Nephron (organoid): ENCODE measurements around the gene PZP.
"Not testable (repeated sequence)": the region's sequence is repeated elsewhere in the genome, so short reads cannot be mapped to it uniquely, and the experiment has no call there.

Source experiments
- H3K27ac Mint-ChIP-seq, 3 experiments: 2 replicates each; pipeline ENCODE4 v1.8.0; 2020; ENCODE audit warnings: mixed read lengths in 3 of 3, mild to moderate bottlenecking in 2 of 3, moderate library complexity in 1 of 3
- H3K27me3 Mint-ChIP-seq: 2 replicates; pipeline ENCODE4 v1.8.0; 2021; ENCODE audit warnings: low read depth, mild to moderate bottlenecking, moderate library complexity, mixed read lengths
- H3K36me3 Mint-ChIP-seq: 2 replicates; pipeline ENCODE4 v1.8.0; 2020; ENCODE audit warnings: low read depth, mixed read lengths
- H3K4me1 Mint-ChIP-seq: 2 replicates; pipeline ENCODE4 v1.8.0; 2020; ENCODE audit warnings: mixed read lengths
- H3K4me3 Mint-ChIP-seq, 3 experiments: 2 replicates each; pipeline ENCODE4 v1.8.0; 2020; ENCODE audit warnings: mild to moderate bottlenecking in 3 of 3, mixed read lengths in 3 of 3, moderate library complexity in 2 of 3
- H3K9me3 Mint-ChIP-seq: 2 replicates; pipeline ENCODE4 v1.8.0; 2020; ENCODE audit warnings: mixed read lengths
- TF ChIP-seq, protein P1 (sequence below), 3 experiments: fragments of 200-600 bp; sonication (generic); IDR thresholded peaks; one replicate each; pipeline ENCODE4 v1.5.0; 2021; ENCODE audit warnings: antibody characterized with exemption in 3 of 3; ENCODE audit not compliant: unreplicated experiment in 3 of 3

Gene PZP

DNA sequence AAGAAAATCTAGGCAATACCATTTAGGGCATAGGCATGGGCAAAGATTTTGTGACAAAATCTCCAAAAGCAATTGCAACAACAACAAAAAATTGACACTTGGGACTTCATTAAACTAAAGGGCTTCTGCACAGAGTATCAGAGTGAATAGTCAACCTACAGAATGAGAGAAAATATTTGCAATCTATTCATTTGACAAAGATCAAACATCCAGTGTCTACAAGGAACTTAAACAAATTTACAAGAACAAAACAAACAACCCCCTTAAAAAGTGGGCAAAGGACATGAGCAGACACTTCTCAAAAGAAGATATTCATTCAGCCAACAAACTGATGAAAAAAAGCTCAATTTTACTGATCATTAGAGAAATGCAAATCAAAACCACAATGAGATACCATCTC lies 44.1 kb upstream of the PZP start:
- H3K27ac Mint-ChIP-seq = no peak overlapping the region
- H3K27me3 Mint-ChIP-seq = no peaks in the 10 kb centered on the region
- H3K4me3 Mint-ChIP-seq = no peak overlapping the region
- H3K9me3 Mint-ChIP-seq = no peaks in the 10 kb centered on the region
- TF ChIP-seq, protein P1, sequence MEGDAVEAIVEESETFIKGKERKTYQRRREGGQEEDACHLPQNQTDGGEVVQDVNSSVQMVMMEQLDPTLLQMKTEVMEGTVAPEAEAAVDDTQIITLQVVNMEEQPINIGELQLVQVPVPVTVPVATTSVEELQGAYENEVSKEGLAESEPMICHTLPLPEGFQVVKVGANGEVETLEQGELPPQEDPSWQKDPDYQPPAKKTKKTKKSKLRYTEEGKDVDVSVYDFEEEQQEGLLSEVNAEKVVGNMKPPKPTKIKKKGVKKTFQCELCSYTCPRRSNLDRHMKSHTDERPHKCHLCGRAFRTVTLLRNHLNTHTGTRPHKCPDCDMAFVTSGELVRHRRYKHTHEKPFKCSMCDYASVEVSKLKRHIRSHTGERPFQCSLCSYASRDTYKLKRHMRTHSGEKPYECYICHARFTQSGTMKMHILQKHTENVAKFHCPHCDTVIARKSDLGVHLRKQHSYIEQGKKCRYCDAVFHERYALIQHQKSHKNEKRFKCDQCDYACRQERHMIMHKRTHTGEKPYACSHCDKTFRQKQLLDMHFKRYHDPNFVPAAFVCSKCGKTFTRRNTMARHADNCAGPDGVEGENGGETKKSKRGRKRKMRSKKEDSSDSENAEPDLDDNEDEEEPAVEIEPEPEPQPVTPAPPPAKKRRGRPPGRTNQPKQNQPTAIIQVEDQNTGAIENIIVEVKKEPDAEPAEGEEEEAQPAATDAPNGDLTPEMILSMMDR (IDR thresholded peaks at IDR 0.05; ENCODE audit: unreplicated experiment in 3 of 3) = no peak
- no peaks in the 10 kb centered on the region for H3K36me3 Mint-ChIP-seq
- H3K4me1 Mint-ChIP-seq = no peaks in the 10 kb centered on the region

DNA sequence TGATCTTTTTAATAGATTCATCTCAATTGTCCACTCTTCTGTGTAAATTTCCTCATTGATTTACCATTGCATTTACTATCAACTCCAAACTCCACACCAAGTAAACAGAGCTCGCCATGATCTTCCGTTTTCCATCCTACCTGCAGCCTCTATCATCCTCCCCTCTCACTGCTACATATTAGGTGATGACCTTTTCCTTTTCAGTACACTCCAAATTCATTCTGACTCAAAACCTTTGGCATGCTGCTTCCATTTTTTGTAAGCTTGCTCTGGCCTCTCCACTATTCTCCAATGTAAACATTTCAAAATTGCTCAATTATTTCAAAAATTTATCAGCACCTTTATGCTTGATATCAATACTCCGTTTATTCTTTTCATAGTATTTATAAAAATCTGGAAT lies 40.2 kb upstream of the PZP start:
- H3K4me1 Mint-ChIP-seq = no peaks in the 10 kb centered on the region
- H3K27ac Mint-ChIP-seq = no peak overlapping the region
- TF ChIP-seq, protein P1 (IDR thresholded peaks at IDR 0.05; ENCODE audit: unreplicated experiment in 3 of 3) = no peak
- no peaks in the 10 kb centered on the region for H3K27me3 Mint-ChIP-seq
- H3K9me3 Mint-ChIP-seq = no peaks in the 10 kb centered on the region
- H3K4me3 Mint-ChIP-seq = no peak overlapping the region
- H3K36me3 Mint-ChIP-seq = no peaks in the 10 kb centered on the region

DNA sequence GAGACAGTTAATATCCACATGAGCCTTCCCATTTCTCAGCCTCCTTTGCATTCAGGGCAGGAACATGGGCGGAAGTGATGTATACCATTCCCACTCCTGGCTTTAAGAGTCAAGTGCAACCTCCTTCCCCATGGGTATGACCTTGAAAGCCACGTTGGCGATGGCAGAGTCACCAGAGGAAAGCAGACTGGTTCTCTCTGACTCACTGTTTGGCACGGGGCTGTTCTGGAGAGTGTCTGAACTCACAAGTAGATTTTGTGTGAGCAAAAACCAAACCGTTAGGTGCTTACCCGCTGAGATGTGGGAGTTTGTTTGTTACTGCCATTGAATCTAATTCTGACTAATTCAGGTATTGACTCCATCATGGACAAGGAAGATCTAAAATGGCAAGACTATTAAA lies 36.7 kb upstream of the PZP start:
- no peak overlapping the region for H3K27ac Mint-ChIP-seq
- no peaks in the 10 kb centered on the region for H3K27me3 Mint-ChIP-seq
- no peaks in the 10 kb centered on the region for H3K4me1 Mint-ChIP-seq
- H3K9me3 Mint-ChIP-seq = no peaks in the 10 kb centered on the region
- no peak overlapping the region for H3K4me3 Mint-ChIP-seq
- TF ChIP-seq, protein P1 (IDR thresholded peaks at IDR 0.05; ENCODE audit: unreplicated experiment in 3 of 3) = no peak
- H3K36me3 Mint-ChIP-seq = no peaks in the 10 kb centered on the region

DNA sequence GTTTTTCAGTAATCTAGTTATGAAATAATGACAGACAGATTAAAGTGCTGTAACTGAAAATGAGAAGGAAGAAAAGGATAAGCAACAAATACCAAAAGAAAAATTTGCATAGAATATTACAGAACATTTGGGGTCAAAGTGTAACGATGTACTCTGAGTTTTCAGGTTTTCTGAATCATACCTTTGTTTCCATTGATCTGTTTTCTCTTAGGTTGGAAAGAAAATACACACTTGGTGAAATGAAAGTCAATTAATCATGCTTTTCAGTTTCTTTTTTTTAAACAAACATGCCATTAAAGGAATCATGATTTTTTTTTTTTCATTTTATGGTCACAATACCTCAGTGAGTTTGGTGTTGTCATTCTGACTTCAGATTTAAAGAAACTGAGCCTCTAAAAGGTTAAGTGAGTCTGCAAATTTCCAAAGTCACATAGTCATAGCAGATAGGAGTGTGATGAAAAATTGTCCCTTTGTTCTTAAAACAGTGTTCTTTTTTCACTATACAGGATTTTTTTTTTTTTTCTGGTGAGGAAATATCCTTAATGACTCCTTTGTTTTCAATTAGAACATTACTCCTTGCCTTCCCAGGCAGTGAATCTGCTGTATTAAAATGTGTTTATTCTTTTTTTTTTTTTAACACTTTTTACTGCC lies 35.9 kb upstream of the PZP start:
- H3K36me3 Mint-ChIP-seq = no peaks in the 10 kb centered on the region
- no peaks in the 10 kb centered on the region for H3K27me3 Mint-ChIP-seq
- TF ChIP-seq, protein P1 (IDR thresholded peaks at IDR 0.05; ENCODE audit: unreplicated experiment in 3 of 3) = no peak
- H3K27ac Mint-ChIP-seq = no peak overlapping the region
- no peaks in the 10 kb centered on the region for H3K4me1 Mint-ChIP-seq
- no peak overlapping the region for H3K4me3 Mint-ChIP-seq
- no peaks in the 10 kb centered on the region for H3K9me3 Mint-ChIP-seq

DNA sequence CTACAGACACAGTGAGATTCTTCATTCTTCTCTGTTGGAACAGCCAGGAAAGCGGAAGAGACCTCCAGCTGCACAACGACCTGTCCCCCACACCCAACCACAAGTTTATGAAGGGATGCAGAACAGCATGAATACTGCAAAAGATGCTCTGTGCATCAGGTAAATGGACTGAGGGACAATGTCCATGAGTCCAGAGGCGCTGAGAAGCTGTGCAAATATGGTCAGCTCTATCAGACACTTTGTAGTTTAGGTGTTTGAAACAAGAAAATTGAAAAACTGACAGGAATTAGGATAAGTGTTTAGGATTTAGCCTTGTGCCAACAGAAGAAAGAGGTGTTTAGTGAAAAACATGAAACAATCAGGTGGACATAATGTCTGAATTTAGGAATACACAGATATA lies 33.1 kb upstream of the PZP start:
- Mint-ChIP-seq H3K4me1 (no peaks in the 10 kb centered on the region), H3K36me3 (no peaks in the 10 kb centered on the region), H3K4me3 (no peak overlapping the region), H3K27me3 (no peaks in the 10 kb centered on the region), H3K9me3 (no peaks in the 10 kb centered on the region), H3K27ac (no peak overlapping the region)
- TF ChIP-seq, protein P1 (IDR thresholded peaks at IDR 0.05; ENCODE audit: unreplicated experiment in 3 of 3) = no peak

DNA sequence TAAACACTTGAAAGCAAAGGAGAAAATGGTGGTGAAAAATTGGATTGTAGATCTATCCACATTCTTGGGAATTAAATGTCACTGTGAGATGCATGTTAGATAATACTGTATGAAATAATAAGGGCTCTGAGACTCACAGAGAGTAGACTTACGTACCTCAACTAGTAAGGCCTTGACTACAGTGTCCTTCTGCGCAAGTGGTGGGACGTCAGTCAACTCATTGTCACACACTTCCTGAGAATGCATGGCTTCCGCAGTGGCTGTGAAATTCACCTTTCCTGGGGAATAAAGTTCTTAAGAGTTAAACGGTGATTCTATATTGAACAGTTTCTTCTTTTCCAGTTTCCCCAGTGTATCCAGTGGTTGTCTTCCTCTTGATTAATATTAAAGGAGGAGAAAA lies 32.6 kb upstream of the PZP start:
- no peaks in the 10 kb centered on the region for H3K27me3 Mint-ChIP-seq

DNA sequence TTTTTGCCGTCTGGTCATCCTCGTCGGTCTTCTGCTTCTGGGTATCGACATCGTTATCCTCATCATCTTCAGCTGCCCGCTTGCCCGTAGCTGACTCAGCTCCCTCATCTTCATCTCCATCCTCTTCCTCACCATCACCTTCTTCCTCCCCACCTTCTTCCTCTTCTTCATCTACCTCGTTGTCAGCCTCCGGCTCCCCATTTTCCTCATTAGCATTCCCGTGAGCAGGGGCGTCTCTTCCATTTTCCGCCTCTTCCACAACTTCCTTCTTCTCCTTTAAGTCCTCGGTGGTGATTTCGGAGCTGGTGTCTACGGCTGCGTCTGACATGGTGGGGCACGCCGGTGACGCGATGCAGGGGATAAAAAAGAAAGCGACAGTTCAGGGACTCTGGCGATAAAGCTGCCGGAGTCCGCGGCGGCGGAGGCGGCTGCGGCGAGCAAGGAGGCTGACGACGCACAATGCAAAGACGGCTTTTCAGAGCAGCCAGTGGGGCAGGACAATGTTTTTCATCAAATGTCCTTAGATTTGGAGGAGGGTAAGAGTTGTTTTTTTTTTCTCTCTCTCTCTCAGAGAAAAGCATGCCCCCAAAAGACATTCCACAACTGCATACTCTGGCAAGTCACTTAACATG lies 31.9 kb upstream of the PZP start:
- H3K4me1 Mint-ChIP-seq, H3K4me3 Mint-ChIP-seq, H3K27ac Mint-ChIP-seq, H3K27me3 Mint-ChIP-seq, H3K36me3 Mint-ChIP-seq, H3K9me3 Mint-ChIP-seq: not testable (repeated sequence)

More for the DNA sequence above, 32.6 kb upstream of the PZP start:
- Mint-ChIP-seq H3K36me3 (no peaks in the 10 kb centered on the region), H3K27ac (no peak overlapping the region), H3K9me3 (no peaks in the 10 kb centered on the region), H3K4me1 (no peaks in the 10 kb centered on the region), H3K4me3 (no peak overlapping the region)
- TF ChIP-seq, protein P1 (IDR thresholded peaks at IDR 0.05; ENCODE audit: unreplicated experiment in 3 of 3) = no peak
